Nephron progenitor cell (in vitro differentiated cells): Measurements from ENCODE around the gene SMIM21.

Source experiments
- DNase-seq: peaks from one replicate; pipeline ENCODE4 v3.0.0; 2021
- H3K27ac Mint-ChIP-seq: 2 replicates; pipeline ENCODE4 v1.8.0; 2021; ENCODE audit warnings: mild to moderate bottlenecking, moderate library complexity, mixed read lengths
- H3K27me3 Mint-ChIP-seq: 2 replicates; pipeline ENCODE4 v1.8.0; 2021; ENCODE audit warnings: mild to moderate bottlenecking, low read depth, mixed read lengths; ENCODE audit not compliant: poor library complexity
- H3K36me3 Mint-ChIP-seq: 2 replicates; pipeline ENCODE4 v1.8.0; 2021; ENCODE audit warnings: low read depth, mixed read lengths
- H3K4me1 Mint-ChIP-seq: 2 replicates; pipeline ENCODE4 v1.8.0; 2021; ENCODE audit warnings: mixed read lengths
- H3K4me3 Mint-ChIP-seq: 2 replicates; pipeline ENCODE4 v1.8.0; 2021; ENCODE audit warnings: mild to moderate bottlenecking, moderate library complexity, mixed read lengths
- H3K9me3 Mint-ChIP-seq: 2 replicates; pipeline ENCODE4 v1.8.0; 2021; ENCODE audit warnings: mild to moderate bottlenecking, moderate library complexity, mixed read lengths
- TF ChIP-seq, protein P1 (sequence below): fragments of 200-600 bp; sonication (generic); IDR thresholded peaks from 2 replicates; pipeline ENCODE4 v1.5.0; 2021; ENCODE audit warnings: antibody characterized with exemption

The SMIM21 gene

DNA sequence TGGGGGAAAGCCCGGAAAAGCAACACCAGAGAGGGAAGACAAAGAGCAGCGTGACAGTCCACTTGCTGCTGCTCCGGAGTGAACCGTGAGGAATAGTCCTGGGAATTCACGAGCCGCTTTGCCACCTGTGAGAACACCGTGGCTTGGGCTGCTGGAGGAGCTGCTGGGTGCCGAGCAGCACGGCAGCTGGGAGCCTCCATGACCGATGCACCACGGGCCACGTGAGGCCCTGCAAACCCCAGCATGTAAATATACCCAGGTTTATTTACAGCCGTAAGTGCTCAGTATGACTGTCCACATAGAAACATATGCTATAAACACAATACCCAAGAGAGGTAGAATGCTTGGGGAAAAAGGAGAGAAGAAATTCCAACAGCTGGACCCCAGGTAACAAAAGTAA, 65.1 kb downstream of the SMIM21 start:
- peaks cover 31% of the 10 kb centered on the region for H3K4me1 Mint-ChIP-seq

DNA sequence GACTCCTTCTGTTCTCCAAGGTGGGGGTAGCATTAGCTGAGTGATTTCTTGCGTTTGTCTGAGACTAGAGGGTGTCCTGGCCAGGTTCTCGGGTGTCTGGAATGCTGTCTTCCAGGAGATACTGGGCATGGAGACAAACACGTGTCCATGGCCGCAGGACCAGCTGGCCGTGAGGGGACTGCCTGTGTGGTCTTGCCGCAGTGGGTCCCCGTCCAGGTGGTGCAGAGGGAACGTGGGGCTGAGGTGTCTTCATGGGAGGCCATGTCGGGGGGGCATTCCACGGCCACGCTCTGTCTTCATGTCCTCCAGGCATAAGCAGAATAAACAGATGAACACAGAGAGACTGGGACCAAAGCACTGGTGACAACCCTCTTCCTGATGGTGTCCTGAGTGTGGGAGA, 66.6 kb downstream of the SMIM21 start:
- no peak for DNase-seq
- TF ChIP-seq, protein P1, sequence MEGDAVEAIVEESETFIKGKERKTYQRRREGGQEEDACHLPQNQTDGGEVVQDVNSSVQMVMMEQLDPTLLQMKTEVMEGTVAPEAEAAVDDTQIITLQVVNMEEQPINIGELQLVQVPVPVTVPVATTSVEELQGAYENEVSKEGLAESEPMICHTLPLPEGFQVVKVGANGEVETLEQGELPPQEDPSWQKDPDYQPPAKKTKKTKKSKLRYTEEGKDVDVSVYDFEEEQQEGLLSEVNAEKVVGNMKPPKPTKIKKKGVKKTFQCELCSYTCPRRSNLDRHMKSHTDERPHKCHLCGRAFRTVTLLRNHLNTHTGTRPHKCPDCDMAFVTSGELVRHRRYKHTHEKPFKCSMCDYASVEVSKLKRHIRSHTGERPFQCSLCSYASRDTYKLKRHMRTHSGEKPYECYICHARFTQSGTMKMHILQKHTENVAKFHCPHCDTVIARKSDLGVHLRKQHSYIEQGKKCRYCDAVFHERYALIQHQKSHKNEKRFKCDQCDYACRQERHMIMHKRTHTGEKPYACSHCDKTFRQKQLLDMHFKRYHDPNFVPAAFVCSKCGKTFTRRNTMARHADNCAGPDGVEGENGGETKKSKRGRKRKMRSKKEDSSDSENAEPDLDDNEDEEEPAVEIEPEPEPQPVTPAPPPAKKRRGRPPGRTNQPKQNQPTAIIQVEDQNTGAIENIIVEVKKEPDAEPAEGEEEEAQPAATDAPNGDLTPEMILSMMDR, result no peak
- Mint-ChIP-seq H3K27me3 (peaks cover 4% of the 10 kb centered on the region), H3K27ac (no peak overlapping the region), H3K4me3 (no peak overlapping the region), H3K4me1 (peaks cover 31% of the 10 kb centered on the region), H3K36me3 (peaks cover 7% of the 10 kb centered on the region), H3K9me3 (peaks cover 18% of the 10 kb centered on the region)

More for the DNA sequence above, 65.1 kb downstream of the SMIM21 start:
- Mint-ChIP-seq H3K9me3 (peaks cover 8% of the 10 kb centered on the region), H3K27ac (no peak overlapping the region), H3K36me3 (peaks cover under 1% of the 10 kb centered on the region), H3K4me3 (no peak overlapping the region), H3K27me3 (peaks cover 4% of the 10 kb centered on the region)
- TF ChIP-seq, protein P1, result no peak
- DNase-seq, result no peak

DNA sequence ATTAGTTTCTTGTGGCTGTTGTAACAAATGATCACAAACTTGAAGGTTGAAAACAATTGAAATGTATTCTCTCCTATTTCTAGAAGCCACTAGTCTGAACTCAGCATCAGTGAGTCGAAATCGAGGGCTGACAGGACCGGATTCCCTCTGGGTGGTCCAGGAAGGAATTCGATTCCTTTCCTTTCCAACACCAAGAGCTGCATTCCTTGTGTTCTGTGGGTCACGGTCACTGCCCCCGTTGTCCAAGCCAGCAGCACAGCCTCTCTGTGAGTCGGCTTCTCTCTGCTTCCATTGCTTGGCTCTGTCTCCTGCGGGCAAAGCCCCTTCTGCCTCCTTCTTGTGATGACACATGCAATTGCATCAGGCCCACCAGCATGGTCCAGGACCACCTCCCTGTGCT, 67.3 kb downstream of the SMIM21 start:
- H3K36me3 Mint-ChIP-seq, result peaks cover 7% of the 10 kb centered on the region
- H3K9me3 Mint-ChIP-seq, result peaks cover 25% of the 10 kb centered on the region
- TF ChIP-seq, protein P1, result no peak
- H3K27ac Mint-ChIP-seq, result no peak overlapping the region
- peaks cover 4% of the 10 kb centered on the region for H3K27me3 Mint-ChIP-seq
- peak; percentile 39 for DNase-seq
- H3K4me3 Mint-ChIP-seq, result no peak overlapping the region
- H3K4me1 Mint-ChIP-seq, result peaks cover 28% of the 10 kb centered on the region
